ENCODE data around the gene KIAA0586.
"Not testable (repeated sequence)": the region's sequence is repeated elsewhere in the genome, so short reads cannot be mapped to it uniquely, and the experiment has no call there.

KIAA0586 gene

DNA sequence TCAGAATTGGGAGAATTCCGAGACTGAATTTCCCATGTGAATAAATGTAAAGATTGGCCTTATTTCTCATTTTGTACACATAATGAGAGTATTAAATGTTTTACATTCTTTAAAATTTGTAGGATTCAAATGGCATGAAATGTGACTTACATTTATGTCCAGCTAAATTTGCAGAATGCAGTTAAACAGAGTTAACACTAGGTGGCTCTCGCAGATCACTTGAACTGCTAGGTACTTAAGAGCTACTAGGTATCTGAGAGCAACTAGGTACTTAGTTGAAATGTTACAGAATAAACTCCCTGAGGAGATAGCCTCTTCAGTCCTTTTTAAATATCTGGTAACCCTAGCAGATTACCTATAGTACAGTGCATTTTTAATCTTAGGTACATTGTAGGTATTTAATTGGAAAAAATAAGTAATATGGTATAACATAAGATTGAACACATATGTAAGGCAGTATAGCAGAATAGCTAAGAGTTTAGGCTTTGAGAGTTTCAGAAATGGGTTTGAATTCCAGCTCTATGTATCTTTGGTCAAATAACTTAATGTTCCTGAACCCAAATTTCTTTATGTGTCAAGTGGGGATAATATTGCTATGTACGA, 73.8 kb downstream of the KIAA0586 start:
- no peak overlapping the region for H3K4me2 ChIP-seq
- H3K27me3 ChIP-seq (ENCODE audit: insufficient read depth, low read depth): no peaks in the 10 kb centered on the region
- no peak overlapping the region for H2AFZ ChIP-seq (ENCODE audit: low read depth)
- no peak overlapping the region for H3K27ac ChIP-seq
- no peaks in the 10 kb centered on the region for H3K4me1 ChIP-seq (ENCODE audit: low read depth, poor library complexity, severe bottlenecking)
- H4K20me1 ChIP-seq (ENCODE audit: insufficient read depth): no peaks in the 10 kb centered on the region
- no peak overlapping the region for H3K9ac ChIP-seq
- no peak overlapping the region for H3K4me3 ChIP-seq (IDR thresholded peaks at IDR 0.05; ENCODE audit: insufficient read depth, low read depth, low read length)
- TF ChIP-seq, protein P1, sequence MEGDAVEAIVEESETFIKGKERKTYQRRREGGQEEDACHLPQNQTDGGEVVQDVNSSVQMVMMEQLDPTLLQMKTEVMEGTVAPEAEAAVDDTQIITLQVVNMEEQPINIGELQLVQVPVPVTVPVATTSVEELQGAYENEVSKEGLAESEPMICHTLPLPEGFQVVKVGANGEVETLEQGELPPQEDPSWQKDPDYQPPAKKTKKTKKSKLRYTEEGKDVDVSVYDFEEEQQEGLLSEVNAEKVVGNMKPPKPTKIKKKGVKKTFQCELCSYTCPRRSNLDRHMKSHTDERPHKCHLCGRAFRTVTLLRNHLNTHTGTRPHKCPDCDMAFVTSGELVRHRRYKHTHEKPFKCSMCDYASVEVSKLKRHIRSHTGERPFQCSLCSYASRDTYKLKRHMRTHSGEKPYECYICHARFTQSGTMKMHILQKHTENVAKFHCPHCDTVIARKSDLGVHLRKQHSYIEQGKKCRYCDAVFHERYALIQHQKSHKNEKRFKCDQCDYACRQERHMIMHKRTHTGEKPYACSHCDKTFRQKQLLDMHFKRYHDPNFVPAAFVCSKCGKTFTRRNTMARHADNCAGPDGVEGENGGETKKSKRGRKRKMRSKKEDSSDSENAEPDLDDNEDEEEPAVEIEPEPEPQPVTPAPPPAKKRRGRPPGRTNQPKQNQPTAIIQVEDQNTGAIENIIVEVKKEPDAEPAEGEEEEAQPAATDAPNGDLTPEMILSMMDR (conservative IDR thresholded peaks at IDR 0.05; ENCODE audit: low read depth, low read length): peak; percentile 60
- no peaks in the 10 kb centered on the region for H3K36me3 ChIP-seq (ENCODE audit: insufficient read depth)
- H3K79me2 ChIP-seq (ENCODE audit: insufficient read depth, low read depth): no peaks in the 10 kb centered on the region

DNA sequence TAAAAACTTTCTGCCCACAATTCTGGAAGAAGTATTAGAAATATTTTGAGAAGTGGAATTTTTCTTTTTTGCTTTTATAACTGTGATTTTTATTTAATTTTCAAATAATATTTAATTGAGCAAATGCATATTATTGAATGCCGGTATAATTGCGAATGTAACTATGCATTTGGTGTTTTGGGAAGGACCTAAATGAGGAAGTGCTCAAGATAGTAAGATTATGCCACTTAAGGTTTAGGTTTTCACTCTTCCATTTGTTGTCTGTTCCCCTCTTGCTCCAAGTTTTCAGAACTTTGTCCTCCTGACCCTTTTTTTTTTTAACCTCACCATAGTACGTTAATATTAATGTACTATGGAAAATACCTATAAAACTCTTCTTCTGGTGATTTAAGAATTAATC, 85.8 kb downstream of the KIAA0586 start:
- H3K9ac ChIP-seq: no peak overlapping the region

DNA sequence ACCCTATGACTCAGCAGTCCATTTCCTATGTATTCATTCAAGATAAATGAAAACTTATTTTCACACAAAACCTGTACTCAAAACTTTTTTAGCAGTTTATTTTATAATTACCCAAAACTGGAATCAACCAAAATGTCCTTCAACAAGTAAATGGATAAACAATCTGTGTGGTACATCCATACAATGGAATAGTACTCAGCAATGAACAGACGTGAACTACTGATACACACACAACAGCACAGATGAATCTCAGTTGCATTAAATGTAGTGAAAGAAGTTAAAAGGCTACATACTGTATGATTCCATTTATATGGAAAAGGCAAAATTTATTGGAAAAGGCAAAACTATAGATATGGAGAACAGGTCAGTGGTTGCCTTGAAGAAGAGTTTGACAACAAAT, 90.1 kb downstream of the KIAA0586 start:
- H3K4me3 ChIP-seq (IDR thresholded peaks at IDR 0.05; ENCODE audit: insufficient read depth, low read depth, low read length): no peak overlapping the region
- no peaks in the 10 kb centered on the region for H3K4me1 ChIP-seq (ENCODE audit: low read depth, poor library complexity, severe bottlenecking)
- H2AFZ ChIP-seq (ENCODE audit: low read depth): no peak overlapping the region
- H3K79me2 ChIP-seq (ENCODE audit: insufficient read depth, low read depth): no peaks in the 10 kb centered on the region
- TF ChIP-seq, protein P1 (conservative IDR thresholded peaks at IDR 0.05; ENCODE audit: low read depth, low read length): no peak
- H3K9ac ChIP-seq: no peak overlapping the region
- no peak overlapping the region for H3K4me2 ChIP-seq
- no peaks in the 10 kb centered on the region for H3K36me3 ChIP-seq (ENCODE audit: insufficient read depth)
- no peak overlapping the region for H3K27ac ChIP-seq
- H3K27me3 ChIP-seq (ENCODE audit: insufficient read depth, low read depth): no peaks in the 10 kb centered on the region
- no peaks in the 10 kb centered on the region for H4K20me1 ChIP-seq (ENCODE audit: insufficient read depth)

More for the DNA sequence above, 85.8 kb downstream of the KIAA0586 start:
- H4K20me1 ChIP-seq (ENCODE audit: insufficient read depth): no peaks in the 10 kb centered on the region
- H3K79me2 ChIP-seq (ENCODE audit: insufficient read depth, low read depth): no peaks in the 10 kb centered on the region
- H3K27me3 ChIP-seq (ENCODE audit: insufficient read depth, low read depth): no peaks in the 10 kb centered on the region
- no peak overlapping the region for H2AFZ ChIP-seq (ENCODE audit: low read depth)
- no peaks in the 10 kb centered on the region for H3K36me3 ChIP-seq (ENCODE audit: insufficient read depth)
- H3K4me3 ChIP-seq (IDR thresholded peaks at IDR 0.05; ENCODE audit: insufficient read depth, low read depth, low read length): no peak overlapping the region
- TF ChIP-seq, protein P1 (conservative IDR thresholded peaks at IDR 0.05; ENCODE audit: low read depth, low read length): no peak
- no peak overlapping the region for H3K4me2 ChIP-seq
- no peaks in the 10 kb centered on the region for H3K4me1 ChIP-seq (ENCODE audit: low read depth, poor library complexity, severe bottlenecking)
- no peak overlapping the region for H3K27ac ChIP-seq

DNA sequence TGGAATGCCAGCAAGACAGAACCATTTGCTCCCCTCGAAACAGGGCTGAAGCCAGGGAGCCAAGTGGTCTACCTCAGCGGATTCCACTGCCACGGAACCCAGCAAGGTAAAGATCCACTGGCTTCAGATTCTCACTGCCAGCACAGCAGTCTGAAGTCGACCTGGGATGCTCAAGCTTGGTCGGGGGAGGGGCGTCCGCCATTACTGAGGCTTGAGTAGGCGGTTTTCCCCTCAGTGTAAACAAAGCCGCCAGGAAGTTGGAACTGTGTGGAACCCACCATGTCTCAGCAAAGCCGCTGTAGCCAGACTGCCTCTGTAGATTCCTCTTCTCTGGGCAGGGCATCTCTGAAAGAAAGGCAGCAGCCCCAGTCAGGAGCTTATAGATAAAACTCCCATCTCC, 98.2 kb downstream of the KIAA0586 start:
- H3K4me3 ChIP-seq (IDR thresholded peaks at IDR 0.05; ENCODE audit: insufficient read depth, low read depth, low read length); H3K9ac ChIP-seq; H3K27me3 ChIP-seq (ENCODE audit: insufficient read depth, low read depth); H2AFZ ChIP-seq (ENCODE audit: low read depth); H3K4me1 ChIP-seq (ENCODE audit: low read depth, poor library complexity, severe bottlenecking); H3K36me3 ChIP-seq (ENCODE audit: insufficient read depth); H3K27ac ChIP-seq; H3K4me2 ChIP-seq; H4K20me1 ChIP-seq (ENCODE audit: insufficient read depth); H3K79me2 ChIP-seq (ENCODE audit: insufficient read depth, low read depth): not testable (repeated sequence)

DNA sequence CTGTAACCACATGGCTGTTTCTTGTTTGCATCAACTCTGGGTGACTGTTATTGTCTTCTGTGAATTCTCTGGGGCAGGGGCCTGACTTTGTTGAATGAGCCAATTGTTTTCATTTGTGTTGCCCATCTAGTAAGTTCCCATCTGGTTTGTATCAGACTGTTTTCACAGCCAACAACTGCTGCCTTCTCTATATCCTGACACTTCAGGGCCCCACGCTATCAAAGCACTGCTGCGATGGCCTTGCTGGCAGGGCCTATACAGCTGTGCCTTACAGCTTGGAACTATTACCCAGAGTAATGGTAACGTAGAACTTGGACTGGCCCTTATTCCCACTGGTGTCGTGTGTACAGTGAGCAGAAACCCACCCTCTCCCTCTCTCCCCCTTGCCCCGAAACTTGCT, 105.9 kb downstream of the KIAA0586 start:
- Histone ChIP-seq H3K27me3 (ENCODE audit: insufficient read depth, low read depth) (no peaks in the 10 kb centered on the region), H3K27ac (no peak overlapping the region), H3K79me2 (ENCODE audit: insufficient read depth, low read depth) (no peaks in the 10 kb centered on the region), H4K20me1 (ENCODE audit: insufficient read depth) (no peaks in the 10 kb centered on the region), H3K36me3 (ENCODE audit: insufficient read depth) (no peaks in the 10 kb centered on the region), H2AFZ (ENCODE audit: low read depth) (no peak overlapping the region), H3K4me1 (ENCODE audit: low read depth, poor library complexity, severe bottlenecking) (no peaks in the 10 kb centered on the region), H3K9ac (no peak overlapping the region), H3K4me2 (no peak overlapping the region), H3K4me3 (IDR thresholded peaks at IDR 0.05; ENCODE audit: insufficient read depth, low read depth, low read length) (no peak overlapping the region)
- TF ChIP-seq, protein P1 (conservative IDR thresholded peaks at IDR 0.05; ENCODE audit: low read depth, low read length): no peak
